Measurements from ENCODE around the gene PAX8.

DNA sequence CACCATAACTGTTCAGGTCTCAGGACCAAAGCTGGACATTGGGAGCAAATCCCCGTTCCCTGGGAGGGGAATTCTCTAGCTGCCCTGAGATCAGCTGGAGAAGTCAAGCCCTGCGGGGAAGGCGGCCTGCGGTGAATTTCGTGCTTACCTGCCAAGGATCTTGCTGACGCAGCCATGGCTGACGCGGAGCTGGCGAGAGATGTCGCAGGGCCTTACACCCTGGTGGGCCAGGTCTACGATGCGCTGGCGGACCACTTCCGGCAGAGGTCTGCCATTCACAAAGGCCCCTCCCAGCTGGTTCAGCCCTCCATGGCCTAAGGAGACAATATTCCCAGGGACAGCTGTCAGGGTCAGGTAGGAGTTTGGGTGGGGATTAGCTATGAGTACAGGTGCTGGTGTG is 32.1 kb downstream of the PAX8 start:
- TF ChIP-seq EP300 (IDR thresholded peaks at IDR 0.05; ENCODE audit: borderline replicate concordance), result no peak
- TF ChIP-seq, protein P1, sequence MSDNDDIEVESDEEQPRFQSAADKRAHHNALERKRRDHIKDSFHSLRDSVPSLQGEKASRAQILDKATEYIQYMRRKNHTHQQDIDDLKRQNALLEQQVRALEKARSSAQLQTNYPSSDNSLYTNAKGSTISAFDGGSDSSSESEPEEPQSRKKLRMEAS (IDR thresholded peaks at IDR 0.05), result no peak
- TF ChIP-seq RAD21 (IDR thresholded peaks at IDR 0.05; ENCODE audit: low read depth), result no peak
- TF ChIP-seq TAF1 (IDR thresholded peaks at IDR 0.05; ENCODE audit: low read depth), result no peak
